GM18505 (cell line): Measurements from ENCODE around the gene RPS6KA3.

Experiments used
- ATAC-seq: cut with Tn5 transposase; IDR thresholded peaks from one replicate; pipeline ENCODE4 v1.9.1; 2021; ENCODE audit not compliant: unreplicated experiment
- POLR2A ChIP-seq: IDR thresholded peaks from 4 replicates; pipeline ENCODE4 v1.6.1; 2011; ENCODE audit warnings: borderline replicate concordance; ENCODE audit not compliant: insufficient read depth, insufficient read length; ENCODE audit errors: extremely low read depth

The RPS6KA3 gene

DNA sequence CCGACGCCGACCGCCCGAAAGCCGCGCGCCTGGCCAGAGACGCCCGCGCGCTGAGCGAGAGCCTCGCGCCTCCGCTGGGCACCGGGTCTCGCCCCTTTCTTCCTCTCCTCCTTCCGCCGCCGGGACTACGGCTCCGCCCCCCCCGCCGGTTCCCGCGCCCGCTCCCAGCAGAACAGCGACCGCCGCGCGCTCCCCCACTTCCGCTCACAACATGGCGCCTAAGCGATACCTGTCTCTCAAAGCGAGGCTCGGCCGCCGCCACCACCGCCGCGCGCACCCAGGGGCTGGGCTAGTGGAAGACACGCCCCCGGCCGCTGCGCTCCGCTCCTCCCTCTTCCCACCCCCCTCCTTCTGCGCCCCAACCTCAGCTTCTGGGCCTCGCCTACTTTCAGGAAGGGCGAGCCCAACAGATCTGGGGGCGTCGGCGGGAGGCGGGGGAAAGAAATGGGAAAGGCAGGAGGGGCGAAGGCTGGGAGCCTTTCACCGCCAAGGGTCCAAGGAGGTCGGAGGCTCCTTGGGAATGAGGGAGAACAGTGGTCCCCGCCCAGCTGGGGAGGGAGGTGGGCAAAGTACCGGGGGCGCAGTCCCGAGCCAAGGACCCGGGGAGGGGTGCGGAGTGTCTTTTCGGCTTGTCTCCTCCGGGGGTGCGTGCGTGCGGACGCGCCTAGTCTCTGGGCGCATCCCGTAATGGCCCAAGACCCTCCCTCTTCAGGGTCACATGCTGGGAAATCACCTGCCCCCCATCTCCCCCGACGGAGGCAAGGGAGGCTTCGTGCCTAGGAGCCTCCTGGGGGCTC, at the start of gene RPS6KA3:
RPS6KA3 (minus strand) TSS at position 100 of the 797 bp plus-strand sequence. CDS start 277 bp downstream, outside the sequence.
- TF ChIP-seq POLR2A, result peak; percentile 54
- peak; percentile 81 for ATAC-seq

DNA sequence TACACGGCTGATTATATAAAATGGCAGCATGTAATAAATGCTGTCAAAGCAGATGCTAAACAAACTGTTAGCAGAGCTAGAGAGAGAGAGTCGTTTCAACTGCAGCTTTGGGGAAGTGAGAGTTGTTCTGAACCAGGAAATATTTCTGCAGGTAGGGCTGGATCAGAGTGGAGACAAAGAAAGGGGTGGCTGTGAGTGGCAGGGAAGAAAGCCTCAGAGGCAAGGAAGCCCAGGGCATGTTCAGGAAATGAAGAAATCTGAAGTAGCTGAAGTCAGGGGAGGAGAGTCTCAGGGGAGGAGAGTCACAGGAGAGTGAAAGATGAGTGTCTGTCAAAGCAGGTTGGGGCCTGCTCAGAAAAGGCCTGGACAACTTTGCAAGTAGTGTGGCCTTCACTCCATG, 48.4 kb upstream of the RPS6KA3 start:
- no peak for TF ChIP-seq POLR2A
- ATAC-seq, result peak; percentile 86

DNA sequence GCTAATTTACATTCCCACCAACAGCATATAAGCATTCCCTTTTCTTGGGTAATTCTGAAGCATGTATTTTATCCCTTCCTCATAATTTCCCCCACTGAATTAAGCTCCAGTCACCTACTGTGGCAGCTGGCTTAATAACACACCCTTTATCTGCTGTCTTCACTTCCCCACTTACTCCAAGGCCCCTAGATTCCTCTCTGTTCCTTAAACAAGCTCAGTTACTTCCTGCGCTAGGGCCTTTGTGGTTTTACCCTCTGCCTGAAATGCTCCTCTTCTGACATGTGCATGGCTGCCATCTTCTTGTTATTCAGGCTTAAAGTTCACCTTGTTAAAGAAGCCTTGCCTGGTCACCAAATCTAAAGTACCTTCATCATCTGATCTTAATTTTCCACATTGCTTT, 47.2 kb upstream of the RPS6KA3 start:
- no peak for TF ChIP-seq POLR2A
- no peak for ATAC-seq

DNA sequence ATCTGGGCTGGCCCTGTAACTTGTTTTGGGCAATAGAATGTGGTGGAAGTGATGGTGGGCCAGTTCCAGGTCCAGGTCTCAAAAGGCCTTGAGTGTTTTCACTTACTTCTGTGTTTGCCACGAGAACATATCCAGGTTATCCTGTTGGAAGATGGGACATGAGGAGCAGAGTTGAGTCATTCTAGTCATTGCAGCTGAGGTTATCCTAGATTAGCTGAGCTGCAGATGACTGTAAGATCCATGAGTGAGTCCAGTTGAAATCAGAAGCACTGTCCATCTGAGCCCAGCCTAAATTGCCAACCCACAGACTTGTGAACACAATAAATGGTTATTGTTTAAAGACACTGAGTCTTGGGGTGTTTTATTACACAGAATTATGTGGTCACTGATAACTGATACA, 45.3 kb upstream of the RPS6KA3 start:
- no peak for TF ChIP-seq POLR2A
- ATAC-seq, result no peak

DNA sequence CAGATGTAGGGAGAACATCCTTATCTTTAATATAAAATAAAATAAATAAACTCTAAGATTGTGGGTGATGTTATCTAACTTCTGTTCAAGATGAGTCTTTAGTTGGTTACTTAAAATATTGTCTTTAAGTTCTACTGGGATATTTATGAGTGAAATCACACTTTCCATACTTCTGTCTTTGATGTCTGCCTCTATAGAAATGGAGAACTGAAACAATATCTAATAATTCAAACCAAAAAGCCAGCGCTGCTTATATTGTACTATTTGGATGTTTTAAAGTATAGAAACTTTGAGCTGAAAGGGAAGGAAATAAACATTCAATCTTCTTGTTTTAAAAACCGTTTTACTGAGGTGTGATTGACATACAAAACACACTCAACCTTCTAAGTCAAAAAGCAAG, 44.8 kb upstream of the RPS6KA3 start:
- ATAC-seq, result no peak
- TF ChIP-seq POLR2A, result no peak

DNA sequence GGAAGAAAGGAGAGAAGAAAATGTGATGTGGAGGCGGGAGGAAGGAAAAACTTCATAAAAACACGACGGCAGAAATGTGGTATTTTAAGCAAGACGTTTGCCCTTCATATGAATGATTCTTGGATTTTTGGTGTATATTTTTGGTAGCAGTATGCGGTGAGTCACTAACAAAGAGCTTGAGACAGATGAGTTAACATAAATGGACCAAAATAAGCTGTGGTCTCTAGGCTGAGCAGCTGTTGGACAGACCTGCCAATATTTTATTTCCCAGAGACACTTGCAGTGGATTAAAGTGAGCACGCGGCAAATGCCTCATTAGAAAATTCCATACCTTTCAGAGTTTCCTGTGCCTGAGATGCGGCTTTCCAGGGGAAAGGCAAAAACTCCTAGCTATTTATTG, 43.1 kb upstream of the RPS6KA3 start:
- no peak for ATAC-seq
- TF ChIP-seq POLR2A, result no peak

DNA sequence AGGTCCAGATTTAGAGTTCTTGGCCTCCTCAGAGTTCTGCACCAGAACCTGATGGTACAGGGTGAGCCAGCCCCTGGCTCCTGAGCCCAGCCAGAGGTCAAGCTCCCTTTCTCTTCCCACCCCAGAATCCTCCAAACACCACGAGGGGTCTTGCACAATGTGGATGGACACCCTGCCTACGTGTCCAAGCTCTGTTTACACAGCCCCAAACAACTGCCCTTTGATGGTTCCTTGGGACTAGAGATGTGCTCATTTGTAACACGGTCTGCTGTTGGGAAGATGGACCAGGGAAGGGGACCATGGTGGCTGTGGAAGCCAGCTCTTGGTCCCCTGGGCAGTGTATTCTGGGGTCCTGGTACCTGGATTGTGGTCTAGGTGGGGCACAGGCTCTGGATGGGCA, 40.0 kb upstream of the RPS6KA3 start:
- no peak for TF ChIP-seq POLR2A
- ATAC-seq, result no peak

DNA sequence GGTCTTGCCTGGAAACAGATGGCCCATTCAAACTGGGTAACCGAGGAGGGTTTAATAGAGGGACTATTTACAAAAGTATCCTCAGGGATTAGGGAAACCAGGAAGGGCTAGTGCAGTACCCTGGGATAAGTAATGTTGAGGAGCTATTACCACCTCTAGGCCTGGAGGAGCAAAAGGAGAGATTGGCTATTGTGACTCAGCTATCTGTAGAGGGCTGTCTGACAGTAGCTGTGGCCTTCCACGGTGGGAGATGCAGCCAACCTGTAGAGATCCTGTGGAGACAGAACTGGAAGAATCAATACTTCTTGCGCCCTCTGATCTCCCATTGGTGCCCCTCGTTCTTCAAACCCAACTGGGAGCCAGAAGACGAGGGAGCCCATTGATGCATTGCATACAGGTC, 34.1 kb upstream of the RPS6KA3 start:
- no peak for ATAC-seq
- no peak for TF ChIP-seq POLR2A

DNA sequence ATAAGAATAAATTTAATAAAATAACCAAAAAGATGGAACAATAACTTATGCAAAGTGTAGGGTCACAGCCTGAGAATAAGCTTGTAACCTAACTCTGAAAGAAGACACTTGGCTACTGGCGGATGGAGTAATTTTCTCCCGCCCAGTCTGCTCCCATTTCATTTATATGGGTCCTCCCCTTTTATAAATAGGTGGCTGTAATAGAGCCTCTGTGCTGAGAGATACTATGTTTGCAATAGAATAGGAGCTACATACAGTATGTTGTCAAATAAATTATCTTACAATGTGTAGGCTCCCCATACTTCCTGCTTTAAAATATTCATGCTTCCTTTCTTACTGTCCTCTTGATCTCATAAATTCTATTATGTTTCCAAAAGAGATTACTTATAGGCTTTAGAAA, 28.2 kb upstream of the RPS6KA3 start:
- no peak for TF ChIP-seq POLR2A
- no peak for ATAC-seq

DNA sequence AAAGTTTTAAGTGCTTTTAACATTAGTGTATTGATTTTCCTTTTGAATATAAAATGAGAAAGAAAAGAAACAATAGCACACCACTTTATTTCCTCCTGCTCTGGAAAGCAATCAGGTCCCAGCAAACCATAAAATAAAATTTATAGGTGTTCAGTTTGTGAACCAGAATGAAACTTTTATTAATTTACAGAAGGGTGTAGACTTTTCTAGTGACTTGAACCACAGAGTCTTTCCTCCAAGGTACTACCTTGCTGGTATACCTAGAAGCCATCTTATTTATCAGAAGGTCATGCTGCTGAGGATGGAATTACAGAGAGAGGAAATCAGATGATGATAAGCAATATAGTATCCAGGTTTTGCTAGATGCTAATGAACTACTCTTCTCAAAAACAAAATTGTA, 27.6 kb upstream of the RPS6KA3 start:
- no peak for TF ChIP-seq POLR2A
- no peak for ATAC-seq

DNA sequence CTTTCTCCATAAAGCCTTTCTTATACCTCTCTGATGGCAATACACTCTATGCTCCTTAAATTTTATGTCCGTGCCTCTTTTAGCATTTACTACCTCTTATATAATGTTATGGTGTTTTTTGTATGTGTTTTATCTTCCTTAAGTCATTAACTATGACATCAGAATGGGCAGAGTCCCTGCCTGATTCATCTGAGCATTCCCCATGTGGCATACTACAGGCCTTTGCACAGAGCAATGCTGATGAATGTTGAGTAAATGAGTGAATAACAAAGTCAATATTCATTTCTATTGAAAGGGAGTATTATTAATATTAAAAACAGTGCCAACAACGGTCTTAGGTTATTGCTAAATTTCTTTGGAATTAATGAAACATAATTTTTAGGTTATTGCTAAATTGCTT, 18.8 kb upstream of the RPS6KA3 start:
- no peak for ATAC-seq

DNA sequence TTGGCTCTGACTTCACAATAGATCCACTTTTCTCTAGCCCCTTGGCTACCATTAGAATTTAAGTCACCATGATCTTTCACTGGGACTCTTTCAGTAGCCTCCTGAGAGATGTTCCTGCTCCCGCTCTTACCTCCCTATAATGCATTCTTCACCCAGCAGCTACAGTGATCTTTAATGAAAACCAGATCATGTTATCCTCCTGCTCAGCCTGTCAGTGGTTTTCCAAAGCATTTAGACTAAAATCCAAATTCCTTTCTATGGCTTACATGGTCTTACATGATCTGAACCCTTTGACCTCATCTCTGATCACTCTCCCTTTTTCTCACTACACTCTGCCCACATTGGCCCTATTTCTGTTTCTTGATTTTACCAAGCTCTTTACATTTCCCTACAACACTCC, 18.3 kb upstream of the RPS6KA3 start:
- no peak for ATAC-seq

More for the DNA sequence above, 18.8 kb upstream of the RPS6KA3 start:
- no peak for TF ChIP-seq POLR2A

DNA sequence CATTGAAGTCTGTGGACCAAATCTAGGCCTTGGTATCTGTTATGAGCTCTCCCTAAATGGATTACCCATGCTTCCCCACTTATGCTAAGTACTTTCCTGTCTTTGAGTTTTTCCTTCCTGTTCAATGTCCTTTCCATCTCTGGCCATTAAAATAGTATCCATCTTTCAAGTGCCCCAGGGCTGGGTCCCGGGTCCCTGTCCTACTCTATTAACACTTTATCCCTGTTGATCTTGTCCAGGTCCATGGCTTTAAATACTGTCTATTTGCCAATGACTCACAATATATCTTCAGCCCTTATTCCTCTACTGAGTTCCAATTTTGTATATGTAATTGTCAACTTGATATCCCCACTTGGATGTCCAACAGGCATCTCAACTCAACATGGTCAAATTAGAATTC, 17.7 kb upstream of the RPS6KA3 start:
- ATAC-seq, result no peak
- TF ChIP-seq POLR2A, result no peak

More for the DNA sequence above, 18.3 kb upstream of the RPS6KA3 start:
- TF ChIP-seq POLR2A, result no peak

DNA sequence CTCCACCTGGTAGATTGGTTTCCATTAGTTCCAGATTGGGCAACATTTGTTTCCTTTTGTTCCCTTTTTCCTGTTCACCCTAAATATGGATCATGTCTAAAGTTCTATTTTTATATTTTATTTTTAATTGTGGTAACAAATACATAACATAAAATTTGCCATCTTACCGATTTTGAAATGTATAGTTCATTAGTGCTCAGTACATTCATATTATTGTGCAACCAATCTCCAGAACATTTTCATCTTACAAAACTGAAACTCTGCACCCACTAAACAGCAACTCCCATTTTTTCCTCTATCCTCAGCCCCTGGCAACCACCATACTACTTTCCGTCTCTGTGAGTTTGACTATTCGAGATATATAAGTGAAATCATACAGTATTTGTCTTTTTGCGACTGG, 14.2 kb upstream of the RPS6KA3 start:
- TF ChIP-seq POLR2A, result no peak
- no peak for ATAC-seq

DNA sequence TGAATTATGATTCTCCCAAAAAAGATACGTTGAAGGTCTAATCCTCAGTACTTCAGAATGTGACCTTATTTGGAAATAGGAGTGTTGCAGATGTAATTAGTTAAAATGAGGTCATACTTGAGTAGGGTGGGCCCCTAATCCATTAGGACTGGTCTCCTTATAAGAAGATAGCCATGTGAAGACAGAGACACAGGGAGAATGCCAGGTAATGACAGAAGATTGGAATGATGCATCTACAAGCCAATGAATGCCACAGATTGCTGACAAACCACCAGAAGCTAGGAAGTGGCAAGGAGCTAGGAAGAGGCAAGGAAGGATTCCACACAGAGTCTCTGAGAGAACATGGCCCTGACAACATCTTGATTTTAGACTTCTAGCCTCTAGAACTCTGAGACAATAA, 7.4 kb upstream of the RPS6KA3 start:
- no peak for ATAC-seq
- no peak for TF ChIP-seq POLR2A

DNA sequence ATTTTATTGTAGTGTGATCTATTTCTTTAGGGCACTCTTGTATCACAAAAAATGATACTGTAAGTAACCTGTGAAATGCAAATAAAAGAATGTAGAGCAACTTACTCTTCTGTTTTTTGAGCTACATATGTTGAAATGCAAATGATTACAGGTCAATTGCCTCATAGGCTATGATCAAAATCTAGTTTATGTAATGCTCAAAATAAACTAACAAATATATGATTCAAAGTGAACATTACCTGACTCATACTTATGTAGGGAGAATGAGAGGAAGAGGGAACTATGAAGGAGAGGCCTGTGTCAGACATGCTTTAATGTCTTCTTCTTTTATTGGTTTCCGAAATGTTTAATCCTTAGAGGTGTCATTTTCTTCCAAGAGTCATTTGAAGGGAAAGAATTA, 5.0 kb upstream of the RPS6KA3 start:
- ATAC-seq, result no peak
- no peak for TF ChIP-seq POLR2A

DNA sequence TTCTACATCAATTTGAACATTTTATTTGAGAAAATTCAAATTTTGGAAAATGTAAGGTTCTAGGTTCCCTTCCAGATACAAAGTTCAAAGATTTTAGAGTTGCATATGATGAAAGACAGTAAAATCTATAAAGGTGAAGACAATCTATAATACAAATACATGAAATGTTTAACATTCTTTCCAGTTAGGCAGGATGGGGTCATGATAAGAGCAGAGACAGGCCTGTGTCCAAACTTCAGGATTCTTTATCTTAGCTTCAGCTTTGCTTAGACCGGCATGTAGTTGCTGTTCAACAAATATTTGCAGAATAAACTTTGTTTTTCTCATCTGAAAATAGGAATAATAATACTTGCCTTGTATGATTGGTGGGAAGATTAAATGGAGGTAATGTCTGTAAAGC, 4.5 kb upstream of the RPS6KA3 start:
- TF ChIP-seq POLR2A, result no peak
- no peak for ATAC-seq
